Activated gamma-delta T cell treated with anti-CD3 and anti-CD28 coated beads, Interleukin-2, amount 50 U/mL, for 16 hours (primary cell): ENCODE measurements around the gene FAM149A.

Source experiments
- DNase-seq: peaks from one replicate; pipeline ENCODE4 v3.0.0-alpha.2; 2020; ENCODE audit warnings: low read depth

FAM149A gene

DNA sequence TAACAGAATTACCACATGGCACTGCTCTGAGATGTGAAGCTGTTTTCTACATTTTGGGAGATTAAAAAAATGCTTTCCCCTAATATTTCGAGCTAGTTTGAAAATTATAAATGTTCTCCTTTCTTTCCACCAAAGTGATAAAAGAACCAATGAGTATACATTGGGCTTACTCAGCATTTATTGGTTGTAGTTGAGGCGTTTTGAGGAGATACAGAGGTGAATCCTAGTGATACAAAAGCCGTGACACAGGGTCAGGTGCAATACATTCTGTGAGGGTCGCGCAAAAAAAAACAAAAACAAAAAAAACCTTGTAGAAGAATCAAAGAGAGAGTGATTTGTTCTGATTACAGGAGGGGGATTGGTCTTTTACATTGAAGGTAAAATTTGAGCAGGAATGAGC is 54.5 kb downstream of the FAM149A start:
- DNase-seq: no peak

DNA sequence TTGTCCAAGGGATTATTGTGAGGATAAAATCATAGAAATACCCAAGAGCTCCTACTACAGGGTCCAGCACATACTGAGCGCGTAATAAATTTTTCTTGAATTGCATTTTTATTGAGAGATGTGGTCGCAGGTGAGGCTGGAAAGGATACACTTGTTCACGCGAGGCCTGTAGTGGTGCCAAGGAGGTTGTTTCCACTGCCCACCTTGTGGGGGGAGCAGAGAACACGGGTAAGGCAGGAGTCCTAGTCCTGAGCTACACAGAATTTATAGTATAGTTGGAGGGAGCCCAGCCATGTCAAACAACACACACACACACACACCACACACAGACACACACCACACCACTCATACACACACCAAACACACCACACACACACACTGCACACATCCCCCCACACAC is 55.1 kb downstream of the FAM149A start:
- DNase-seq: no peak

DNA sequence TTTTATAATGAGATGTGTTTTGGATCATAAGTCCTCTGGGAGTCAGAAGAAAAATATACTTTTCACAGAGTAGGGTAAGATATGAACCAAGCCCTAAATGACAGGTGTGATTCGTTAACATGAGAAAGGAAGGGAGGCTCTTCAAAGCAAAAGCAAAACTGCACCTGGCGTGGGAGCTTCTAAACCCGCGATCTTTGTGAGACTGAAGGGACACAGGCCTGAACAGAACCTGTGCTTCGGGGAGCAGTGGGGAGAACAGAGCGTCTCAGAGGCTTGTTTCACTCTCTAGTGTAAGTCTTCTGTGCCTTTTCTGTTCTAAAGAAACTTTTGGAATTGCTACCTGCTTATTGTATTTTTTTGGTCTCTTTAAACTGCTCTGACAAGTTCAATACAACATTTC is 56.6 kb downstream of the FAM149A start:
- DNase-seq: no peak

DNA sequence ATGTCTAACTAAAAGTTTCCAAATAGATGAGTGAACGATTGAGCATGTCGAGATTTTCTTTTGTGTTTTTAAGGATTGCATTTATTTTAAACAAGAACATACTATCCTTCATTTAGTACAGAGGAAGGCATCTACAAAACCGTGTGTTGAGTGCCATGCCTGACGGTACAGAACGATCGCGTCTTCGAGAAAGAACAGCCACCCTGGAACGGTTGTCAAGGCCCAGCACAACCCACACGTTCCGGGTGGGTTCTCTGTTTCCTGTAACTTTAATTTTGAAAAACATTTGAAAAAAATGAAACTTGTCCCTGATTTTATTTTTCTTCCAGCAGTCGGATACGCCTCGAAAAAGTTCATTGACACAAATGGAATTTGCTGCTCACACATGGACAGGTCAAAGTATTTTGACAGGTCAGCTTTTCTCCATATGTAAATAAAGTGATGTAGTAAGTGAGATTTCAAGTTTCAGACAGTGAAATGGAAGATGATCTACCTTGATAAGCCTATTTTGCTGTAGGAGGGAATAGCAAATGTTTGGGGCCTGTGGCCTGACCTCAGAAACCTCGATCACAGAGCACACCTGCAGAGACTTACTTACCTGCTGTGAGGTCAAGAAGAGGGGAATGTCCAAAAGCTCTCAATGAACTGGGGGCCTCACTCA is 62.5 kb downstream of the FAM149A start:
- no peak for DNase-seq

DNA sequence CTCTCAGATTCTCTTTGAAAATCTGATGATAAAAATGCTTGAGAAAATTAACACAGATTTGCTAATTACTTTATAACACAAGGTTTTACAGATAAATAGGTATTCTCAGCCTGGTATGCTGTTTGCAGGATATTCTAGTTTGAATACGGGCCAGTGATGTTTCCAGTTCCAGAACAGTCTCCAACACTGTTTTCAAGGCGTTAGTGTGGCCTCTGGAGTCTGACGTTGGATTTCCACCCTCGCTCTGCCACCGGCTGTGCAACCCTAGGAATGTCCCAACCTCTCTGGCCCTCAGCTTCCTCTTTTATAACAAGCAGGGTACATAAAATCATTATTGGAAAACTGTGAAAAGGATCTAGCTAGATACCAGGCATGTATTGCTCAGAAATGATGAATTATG is 63.1 kb downstream of the FAM149A start:
- no peak for DNase-seq

DNA sequence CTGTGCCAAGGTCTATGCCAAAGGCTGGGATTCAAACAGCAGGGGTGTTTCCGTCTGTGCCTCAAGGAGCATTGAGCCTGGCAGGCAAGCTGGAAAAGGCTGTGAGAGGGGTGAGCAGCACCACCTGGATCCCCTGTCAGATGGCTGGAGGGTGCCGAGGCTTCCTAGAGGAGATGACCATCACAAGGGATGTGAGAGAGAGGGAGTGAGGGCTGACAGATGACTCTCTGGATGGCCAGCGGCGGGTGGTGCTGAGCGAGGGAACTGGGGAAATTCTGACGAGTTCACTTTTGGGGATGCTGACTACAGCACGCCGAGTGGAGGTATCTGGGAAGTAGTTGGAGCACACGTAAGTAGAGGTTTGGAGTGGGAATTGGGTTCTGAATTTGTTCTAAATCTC is 64.2 kb downstream of the FAM149A start:
- no peak for DNase-seq

DNA sequence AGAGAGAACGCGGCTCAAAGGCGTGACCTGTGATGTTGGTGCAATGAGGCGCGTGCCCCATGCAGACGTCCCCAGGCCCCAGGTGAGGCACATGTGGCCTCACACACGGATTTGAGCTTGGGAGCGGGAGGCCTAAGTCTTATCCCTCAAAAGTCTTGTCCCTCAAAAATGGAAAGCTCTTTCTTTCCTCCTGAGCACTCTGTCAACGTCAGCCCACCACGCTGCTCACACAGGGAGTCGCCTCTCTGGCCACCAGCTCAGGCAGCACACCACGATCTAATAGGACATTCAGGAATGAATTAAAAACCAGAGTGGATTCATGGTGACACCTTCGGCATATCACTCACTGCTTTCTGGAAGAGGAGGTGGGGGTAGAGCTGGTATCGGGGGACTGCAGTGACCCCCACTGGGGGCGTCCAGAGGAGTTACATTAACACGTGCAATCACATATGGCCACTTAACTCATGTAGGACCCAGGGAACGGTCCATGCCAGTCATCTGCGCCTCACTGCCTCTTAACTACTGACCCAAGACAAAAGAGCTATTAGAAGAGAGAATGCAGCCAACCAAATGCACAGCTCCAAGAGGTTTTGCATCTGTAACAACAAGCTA is 64.9 kb downstream of the FAM149A start:
- no peak for DNase-seq

DNA sequence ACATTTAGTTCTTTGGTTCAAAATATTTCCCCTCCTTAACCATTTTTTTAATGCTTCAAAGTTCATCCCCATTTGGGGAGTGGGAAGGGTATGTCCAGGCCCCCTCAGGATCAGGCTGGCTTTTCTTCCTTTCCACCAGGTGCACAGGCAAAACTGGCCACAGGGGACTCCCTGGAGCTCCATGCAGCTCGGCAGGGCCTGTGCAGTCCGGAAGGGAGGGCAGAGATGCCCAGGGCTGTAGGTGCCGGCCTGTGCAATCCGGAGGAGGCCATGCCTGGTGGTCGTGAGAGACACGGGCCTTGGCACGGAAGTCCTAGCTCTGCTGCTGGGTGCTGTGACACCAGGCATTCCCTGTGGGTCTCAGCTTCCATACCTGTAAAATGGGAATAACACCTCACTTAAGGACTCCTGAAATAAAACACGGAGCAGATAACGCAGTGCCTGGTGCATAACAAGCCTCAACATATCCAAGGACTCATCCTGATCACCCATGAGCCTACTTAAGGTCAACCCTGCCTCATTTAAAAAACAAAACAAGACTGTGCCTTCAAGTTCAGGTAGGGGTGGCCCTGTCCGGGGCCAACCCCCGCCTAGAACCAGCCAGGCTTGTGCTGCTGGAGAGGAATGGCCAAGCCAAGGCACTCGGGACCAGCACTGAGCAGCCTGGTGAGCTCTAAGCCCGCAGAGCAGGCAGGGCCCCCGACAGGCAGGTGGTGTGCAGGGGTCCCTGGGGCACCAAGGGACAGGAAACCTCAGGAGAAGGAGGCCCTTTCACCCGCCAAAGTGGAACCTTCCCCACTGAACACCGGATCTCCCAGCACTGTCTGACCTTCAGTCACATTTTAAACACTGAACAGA is 65.7 kb downstream of the FAM149A start:
- DNase-seq: no peak

DNA sequence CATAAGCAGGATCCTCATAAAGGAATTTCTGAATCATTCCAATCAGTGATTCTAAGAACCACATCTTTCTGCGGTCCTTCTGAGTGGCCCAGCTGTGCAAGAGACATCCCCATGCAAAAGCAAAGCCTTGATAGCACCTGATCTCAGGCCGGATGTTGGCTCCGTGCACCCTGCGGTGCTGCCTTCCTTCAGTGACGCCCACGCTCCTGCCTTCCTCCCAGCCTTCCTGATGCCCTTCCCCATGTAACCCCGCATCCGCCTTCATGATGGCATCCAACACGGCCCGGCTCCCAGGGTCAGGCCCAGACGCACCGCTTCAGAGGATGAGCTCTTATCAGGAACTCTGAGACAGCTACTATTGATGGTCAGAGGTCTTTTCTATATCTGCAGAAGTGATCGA is 66.5 kb downstream of the FAM149A start:
- no peak for DNase-seq

DNA sequence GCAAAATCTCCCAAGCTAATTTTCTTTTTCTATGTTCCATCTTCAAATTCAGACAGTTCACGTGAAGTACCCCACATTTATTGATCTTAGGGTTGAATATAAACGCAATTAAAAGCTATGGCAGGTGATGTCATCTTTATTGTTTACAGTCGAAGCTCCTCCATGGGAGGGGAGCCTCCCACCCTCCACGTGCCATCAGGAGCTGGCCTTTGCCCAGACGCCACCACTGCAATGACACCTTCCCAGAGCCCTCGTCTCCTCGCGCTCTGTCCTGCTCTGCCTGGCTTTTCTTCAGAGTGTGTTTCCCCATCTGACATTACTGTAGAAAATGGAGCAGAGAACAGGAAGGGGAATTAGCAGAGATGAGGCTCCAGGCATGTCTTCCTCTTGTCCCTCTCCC is 68.0 kb downstream of the FAM149A start:
- DNase-seq: no peak

DNA sequence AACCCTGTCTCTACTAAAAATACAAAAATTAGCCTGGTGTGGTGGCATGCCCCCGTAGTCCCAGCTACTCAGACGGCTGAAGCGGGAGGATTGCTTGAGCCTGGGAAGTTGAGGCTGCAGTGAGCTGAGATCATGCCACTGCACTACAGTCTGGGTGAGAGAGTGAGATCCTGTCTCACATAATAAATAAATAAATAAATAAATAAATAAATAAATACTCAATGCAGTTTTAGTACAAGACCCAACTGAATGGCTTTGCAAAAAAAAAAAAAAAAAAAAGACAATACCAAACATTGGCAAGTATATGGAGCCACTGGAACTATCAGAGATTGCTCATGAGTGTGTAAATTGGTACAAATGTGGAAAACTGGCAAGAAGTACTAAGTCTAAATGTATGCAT is 83.6 kb downstream of the FAM149A start:
- DNase-seq: no peak

DNA sequence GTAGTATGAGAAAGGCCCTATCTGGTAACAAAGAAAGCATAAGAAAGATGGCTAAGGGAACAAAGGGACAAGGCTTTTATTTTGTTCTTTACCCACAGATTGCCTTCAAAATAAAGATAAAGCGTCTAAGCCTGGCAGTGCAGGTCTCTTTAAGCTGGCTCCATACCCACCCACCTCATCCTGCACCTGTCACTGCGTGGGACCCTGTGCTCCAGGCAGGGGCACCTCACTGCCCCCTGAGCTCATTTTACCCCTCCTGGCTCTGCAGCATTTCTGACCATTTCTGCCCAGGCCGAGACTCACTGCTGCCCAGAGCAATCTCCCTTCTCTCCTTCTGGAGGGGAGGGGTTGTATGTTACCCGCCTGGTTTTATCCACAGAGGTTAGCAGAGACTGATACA is 85.2 kb downstream of the FAM149A start:
- no peak for DNase-seq

DNA sequence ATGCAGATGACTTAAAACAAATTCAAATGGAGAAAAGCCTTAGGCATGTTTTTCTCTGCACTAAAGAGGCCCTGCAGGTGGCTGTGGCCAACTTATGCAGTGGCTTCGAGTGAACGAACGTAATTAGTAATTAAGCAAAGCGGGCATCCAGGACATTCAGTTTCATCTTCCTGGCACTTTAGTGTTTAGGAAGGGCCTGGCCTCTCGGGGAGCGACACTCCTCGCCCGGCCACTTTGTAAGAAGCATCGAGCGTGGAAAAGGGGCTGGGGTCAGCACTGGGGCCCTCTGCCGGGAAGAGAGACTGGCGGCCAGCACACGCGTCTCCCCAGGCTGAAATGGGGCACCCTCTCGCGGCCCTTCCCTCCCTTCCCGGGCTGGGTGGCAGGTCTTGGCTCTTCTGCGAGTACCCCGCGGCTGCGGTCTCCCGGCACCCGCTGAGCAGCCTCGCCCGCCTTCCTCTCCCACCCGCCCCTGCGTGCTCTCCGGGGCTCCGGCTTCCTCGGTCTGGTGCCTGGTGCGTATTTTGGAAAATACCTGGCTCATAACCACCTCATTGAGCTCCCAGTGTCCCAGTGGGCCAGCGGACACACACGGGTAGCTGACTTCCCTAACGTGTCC is 86.2 kb downstream of the FAM149A start:
- peak; percentile 21 for DNase-seq

DNA sequence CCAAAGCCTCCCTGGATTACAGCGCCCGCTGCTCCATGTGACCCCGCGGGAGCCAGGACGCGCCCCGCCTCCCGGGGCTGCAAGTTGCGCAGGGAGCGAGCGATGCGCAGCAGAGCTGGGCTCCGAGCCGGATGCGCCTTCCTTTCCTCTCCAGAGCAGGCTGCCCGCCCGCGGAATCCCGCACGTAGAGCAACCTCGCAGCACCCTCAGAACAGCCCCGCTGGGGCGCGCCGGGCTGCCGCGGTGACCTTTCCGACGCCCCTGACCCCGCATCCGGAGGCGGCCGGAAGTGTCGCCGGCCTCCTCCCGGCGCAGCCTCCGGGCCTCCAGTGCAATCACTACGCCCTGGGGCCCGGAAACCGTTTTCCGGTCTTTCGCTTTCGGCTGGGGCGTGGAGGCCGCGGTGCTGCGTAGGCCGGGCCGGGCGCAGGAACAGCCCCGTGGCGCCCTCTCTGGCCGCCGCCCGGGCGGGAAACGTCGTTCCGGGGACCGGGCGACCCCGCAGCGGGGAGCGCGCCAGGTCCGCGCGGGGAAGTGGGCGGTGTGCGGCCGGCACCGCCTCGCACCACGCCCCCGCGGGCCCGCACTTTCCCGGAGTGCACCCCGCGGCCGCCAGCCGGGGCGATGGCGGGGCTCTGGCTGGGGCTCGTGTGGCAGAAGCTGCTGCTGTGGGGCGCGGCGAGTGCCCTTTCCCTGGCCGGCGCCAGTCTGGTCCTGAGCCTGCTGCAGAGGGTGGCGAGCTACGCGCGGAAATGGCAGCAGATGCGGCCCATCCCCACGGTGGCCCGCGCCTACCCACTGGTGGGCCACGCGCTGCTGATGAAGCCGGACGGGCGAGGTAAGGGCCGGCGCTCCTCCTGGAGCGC is 86.9 kb downstream of the FAM149A start, which contains the start of gene CYP4V2:
Gene CYP4V2 (plus strand): TSS at position 368 of the 866 bp plus-strand sequence. CDS start 257 bp downstream, at position 625.
- DNase-seq: peak; percentile 74

DNA sequence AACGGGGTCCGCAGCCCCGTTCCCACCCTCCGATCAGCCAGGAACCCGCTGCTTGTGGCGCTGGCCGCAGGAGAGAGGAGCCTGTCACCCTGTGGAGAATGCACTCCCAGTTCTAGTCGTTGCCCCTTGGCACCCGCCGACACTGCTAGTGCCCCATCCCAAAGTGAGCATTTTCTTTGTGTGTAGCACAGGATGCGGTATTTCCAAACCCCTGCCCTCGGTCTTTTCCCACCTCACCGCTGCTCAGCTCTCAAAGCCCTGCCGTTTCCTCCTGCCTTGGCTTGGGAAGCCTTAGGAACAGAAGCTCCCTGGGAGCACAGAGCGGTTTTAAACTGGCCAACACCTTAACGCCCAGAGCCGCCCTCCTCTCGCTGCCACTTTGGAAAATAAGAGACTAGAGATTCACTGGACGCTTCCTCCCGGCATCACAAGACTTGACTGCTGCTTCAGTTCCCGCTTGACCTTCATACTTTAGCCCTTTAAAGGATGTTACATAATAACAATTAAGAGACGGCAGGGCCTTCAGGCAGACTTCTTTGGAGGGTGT is 87.6 kb downstream of the FAM149A start:
- no peak for DNase-seq

DNA sequence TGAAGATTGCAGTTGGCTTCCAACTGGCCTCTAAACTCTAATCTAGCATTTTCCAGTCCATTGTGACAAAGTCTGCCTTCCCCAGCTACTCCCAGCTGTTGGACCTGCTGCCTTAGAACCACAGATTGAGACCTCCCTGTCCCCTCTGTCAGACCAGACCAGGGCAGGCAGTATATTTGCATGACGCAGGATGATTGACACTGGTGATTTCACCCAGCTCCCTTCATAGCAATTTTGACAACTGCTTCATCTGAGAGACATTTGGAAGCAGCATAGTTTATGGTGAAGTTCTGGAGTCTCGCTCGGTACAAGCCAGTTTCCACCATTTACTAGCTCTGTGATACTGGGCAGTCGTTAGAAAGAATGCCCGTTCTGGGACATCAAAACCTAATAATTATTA is 89.3 kb downstream of the FAM149A start:
- no peak for DNase-seq

DNA sequence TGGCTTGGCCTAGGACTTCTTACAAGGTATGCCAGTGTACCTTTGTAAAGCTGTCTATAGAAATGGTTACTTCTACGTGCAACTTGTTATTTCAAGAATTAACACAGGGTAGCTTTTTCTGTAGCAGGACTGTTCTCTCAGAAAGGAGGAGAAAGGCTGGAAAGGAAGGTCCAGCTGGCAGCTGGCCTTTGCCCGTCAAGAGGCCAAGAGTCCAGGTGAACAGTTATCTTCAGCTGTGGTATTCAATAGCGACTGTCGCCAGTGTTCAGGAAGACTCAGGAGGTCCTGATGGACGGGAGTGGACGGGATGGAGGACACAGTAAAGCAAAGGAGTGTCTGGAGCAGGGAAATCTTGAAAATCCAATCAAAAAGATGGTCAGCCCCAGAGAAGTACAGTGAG is 91.6 kb downstream of the FAM149A start:
- DNase-seq: no peak

DNA sequence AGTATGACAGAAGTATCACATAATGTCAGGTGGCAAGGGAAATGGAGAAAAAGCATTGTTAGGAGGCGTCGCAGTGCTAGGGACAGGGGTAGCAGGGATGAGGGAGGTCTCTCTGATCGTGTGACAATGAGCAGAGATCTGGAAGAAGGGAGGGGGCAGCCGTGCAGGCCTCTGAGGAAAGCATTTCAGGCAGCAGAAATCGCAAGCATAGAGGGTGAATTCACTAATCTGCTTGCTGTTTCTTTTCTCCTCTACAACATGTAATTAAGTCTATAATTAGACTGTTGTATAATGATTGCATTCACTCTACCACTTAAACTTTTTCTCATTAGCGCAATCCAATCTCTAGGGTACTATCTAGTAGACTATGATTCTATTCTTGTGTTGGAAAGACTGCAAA is 96.0 kb downstream of the FAM149A start:
- no peak for DNase-seq

DNA sequence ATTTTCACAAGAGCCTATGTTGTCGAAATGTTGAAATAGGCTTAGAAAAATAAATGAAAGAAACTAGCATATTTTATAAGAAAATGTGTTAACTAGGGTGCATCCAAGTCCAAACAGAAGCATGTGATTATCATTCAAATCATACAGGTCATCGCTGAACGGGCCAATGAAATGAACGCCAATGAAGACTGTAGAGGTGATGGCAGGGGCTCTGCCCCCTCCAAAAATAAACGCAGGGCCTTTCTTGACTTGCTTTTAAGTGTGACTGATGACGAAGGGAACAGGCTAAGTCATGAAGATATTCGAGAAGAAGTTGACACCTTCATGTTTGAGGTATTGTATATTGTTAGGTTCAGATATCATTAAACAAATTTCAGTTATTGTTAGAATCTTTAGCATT is 96.5 kb downstream of the FAM149A start:
- DNase-seq: no peak

DNA sequence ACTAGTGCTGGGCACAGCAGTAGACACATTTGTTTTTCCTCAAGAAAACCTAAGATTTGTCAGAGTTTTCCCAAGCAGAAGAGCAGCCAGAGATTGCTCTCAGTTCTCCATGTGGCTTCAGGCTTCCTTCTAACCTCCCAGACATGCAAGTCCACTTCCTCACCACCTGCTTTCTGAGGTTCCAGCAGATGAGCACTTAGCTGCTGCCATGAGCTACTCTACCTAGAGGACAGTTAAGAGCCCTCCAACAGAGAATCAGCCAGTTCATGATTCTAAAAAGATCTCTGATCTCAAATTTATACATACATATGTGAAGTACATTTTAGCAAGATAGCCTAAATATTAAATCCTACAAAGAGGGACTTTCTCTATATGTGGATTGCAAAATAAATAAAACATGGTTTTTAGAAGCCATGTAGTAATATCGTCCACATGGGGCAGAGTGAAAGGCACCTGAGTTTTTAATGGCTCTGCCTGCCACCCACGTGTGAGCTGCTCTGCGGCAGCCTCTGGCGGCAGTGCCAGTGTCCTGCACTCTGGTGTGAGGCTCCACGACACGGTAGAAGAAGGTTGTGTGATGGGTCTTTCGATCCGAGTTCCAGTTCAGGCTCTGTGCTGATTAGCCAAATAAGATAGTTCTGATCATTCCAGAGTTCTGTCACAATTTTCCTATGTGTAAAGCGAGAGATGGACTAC is 97.2 kb downstream of the FAM149A start:
- peak; percentile 27 for DNase-seq
